Measurements from ENCODE around the gene KIF3B. TPM values are rescaled to one million over a fixed set of nuclear protein-coding genes. Genes with fewer than 3 reads are reported as not detected.

The KIF3B gene
- total and polyA plus RNA-seq, 2 of the 13 experiments (the other 11 are each of a cell fraction or from before 2014, with no cell fraction given), result 23.6 to 28.8 TPM

- H3K9ac ChIP-seq (ENCODE audit: insufficient read depth, low read depth, low read length), result peak overlapping the region; percentile 84
- DNase-seq (ENCODE audit: low spot score) (no peak), FAIRE-seq (peak; percentile 26), ATAC-seq (no peak)
- H3K27ac ChIP-seq (ENCODE audit: extremely low read length, insufficient read depth, low read length), result peak overlapping the region; percentile 74
- WGBS (ENCODE audit: low lambda C conversion rate), result 11% methylated on average over 11 of the region's 11 CpGs
- no peaks in the 10 kb centered on the region for H3K36me3 ChIP-seq (replicated peaks in 1 of 2; ENCODE audit: control insufficient read depth in 1 of 2, insufficient read depth in 2 of 2, low read length in 2 of 2)
- intact Hi-C loops (cut with micrococcal nuclease; ENCODE audit: unreplicated experiment), result loop anchor here (5.0 kb wide), 2 partner anchors 82 to 123 kb away; partner anchors contain the start of gene KIF3B
- no peaks in the 10 kb centered on the region for H3K9me3 ChIP-seq (ENCODE audit: low read length)
- H3K4me3 ChIP-seq (replicated peaks in 1 of 3; ENCODE audit: insufficient read depth in 1 of 3, low read depth in 2 of 3, low read length in 3 of 3), result peak overlapping the region; percentile 73 to 95 (median 89)
- ChIA-PET POLR2A (interaction anchor here (0.7 to 5.3 kb wide), 14 partner anchors 8 to 327 kb away, joined by 3 to 36 read pairs (median 6); no protein-coding TSS in a partner anchor), CTCF (ENCODE audit: low intra/inter-chr PET ratio, low total read pairs) (no interaction called here)
- H3K79me2 ChIP-seq (ENCODE audit: insufficient read depth, low read length), result peaks cover 63% of the 10 kb centered on the region
- peaks cover 60% of the 10 kb centered on the region for H4K20me1 ChIP-seq (ENCODE audit: insufficient read depth, low read length)
- no peak overlapping the region for H2AFZ ChIP-seq (ENCODE audit: low read length)
- in situ Hi-C loops (cut with HindIII; ENCODE audit: extremely low pct_ligation_motif_present, low pct_unique_long_range_greater_than_20kb), result no loop called here
- H3K4me1 ChIP-seq (ENCODE audit: insufficient read depth, low read length), result peaks cover 72% of the 10 kb centered on the region
- H3K27me3 ChIP-seq (ENCODE audit: control insufficient read depth in 1 of 2, insufficient read depth in 2 of 2, low read length in 2 of 2), result no peaks in the 10 kb centered on the region; a peak in 1 of 5 replicates
- H3K4me2 ChIP-seq (ENCODE audit: low read depth, low read length), result peak overlapping the region; percentile 93
- TSS peak; percentile 59 for BruUV-seq (replicated peaks)
- TF ChIP-seq ZSCAN31 (CRISPR knock-in tag; IDR thresholded peaks at IDR 0.05; ENCODE audit: low read depth) (0 out of 2 replicates have a peak, but pooled peaks have one; percentile 29), POGK (CRISPR knock-in tag; conservative IDR thresholded peaks at IDR 0.05) (0 out of 2 replicates have a peak, but pooled peaks have one; percentile 27), BATF2 (CRISPR knock-in tag; IDR thresholded peaks at IDR 0.05) (no peak), MAX (IDR thresholded peaks at IDR 0.05) (no peak), MTF2 (CRISPR knock-in tag; IDR thresholded peaks at IDR 0.05; ENCODE audit: borderline replicate concordance) (0 out of 2 replicates have a peak, but pooled peaks have one; percentile 66), NFIC (IDR thresholded peaks at IDR 0.05; ENCODE audit: low read length) (0 out of 2 replicates have a peak, but pooled peaks have one; percentile 19), RFX5 (IDR thresholded peaks at IDR 0.05; ENCODE audit: low read depth, low read length) (peak; percentile 97), NPAS2 (CRISPR knock-in tag; IDR thresholded peaks at IDR 0.05; ENCODE audit: borderline replicate concordance) (0 out of 2 replicates have a peak, but pooled peaks have one; percentile 9), ZNF749 (CRISPR knock-in tag; IDR thresholded peaks at IDR 0.05; ENCODE audit: borderline replicate concordance) (no peak), ZNF878 (CRISPR knock-in tag; IDR thresholded peaks at IDR 0.05) (0 out of 2 replicates have a peak, but pooled peaks have one; percentile 23), NFATC3 (CRISPR knock-in tag; IDR thresholded peaks at IDR 0.05) (0 out of 2 replicates have a peak, but pooled peaks have one; percentile 6), ZNF138 (CRISPR knock-in tag; IDR thresholded peaks at IDR 0.05; ENCODE audit: low read depth) (0 out of 2 replicates have a peak, but pooled peaks have one; percentile 12), NR2F1 (CRISPR knock-in tag; IDR thresholded peaks at IDR 0.05) (peak in 1 of 2 experiments; percentile 7; a peak in 1 of 4 replicates), RARA (CRISPR knock-in tag; IDR thresholded peaks at IDR 0.05) (no peak), RBFOX2 (IDR thresholded peaks at IDR 0.05; ENCODE audit: low read depth, low read length) (peak; percentile 25; the same call in 1 of the 2 replicates), ZNF383 (CRISPR knock-in tag; IDR thresholded peaks at IDR 0.05; ENCODE audit: borderline replicate concordance) (0 out of 2 replicates have a peak, but pooled peaks have one; percentile 29), IRF1 (CRISPR knock-in tag; IDR thresholded peaks at IDR 0.05; ENCODE audit: low read depth) (no peak), TFDP2 (CRISPR knock-in tag; IDR thresholded peaks at IDR 0.05) (0 out of 2 replicates have a peak, but pooled peaks have one; percentile 16)
These were observed 82.3 kb downstream of the KIF3B start for GRCh38 chr20:32359633-32360332.
